ENCODE results near the gene CDH23.

CDH23 gene

DNA sequence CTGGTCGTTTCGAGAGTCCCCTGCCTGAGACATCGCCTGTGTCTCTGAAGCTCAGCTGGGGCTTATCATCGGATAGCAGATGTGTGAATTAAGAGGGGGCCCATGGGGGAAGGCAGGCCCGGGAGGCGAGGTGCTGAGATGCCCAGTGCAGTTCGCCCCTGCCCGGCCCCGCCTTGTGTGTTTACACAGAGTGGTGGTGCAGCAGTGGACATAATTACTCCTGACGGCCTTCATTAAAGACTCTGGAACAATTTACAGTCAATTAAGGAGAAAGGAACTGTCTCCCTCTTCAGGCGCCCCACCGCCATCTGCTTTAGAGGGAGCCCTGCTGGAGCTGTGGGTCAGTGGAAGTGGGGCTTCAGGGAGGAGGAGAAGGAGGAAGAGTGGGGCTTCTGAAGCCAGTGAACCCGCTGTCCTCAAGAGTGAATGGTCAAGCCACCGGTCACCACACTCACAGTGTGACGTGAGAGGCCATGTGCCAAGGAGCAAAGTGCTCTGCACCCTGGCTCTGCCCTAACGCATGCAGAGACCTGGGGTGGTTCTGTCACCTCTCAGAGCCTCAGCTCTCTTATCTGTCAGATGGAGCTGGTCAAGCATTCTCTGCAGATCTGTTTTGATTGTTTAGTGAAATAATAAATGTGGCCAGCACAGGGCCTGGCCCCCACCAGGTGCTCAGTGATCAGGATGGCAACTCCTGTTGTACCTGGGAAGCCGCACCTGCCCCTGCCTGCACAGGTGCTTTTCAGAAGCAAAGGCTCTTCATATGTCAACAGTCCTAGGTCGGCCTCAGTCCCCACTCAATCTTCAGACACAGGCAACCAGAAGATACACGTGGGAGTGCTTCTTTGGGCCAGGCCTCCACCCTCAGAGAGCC lies 65.6 kb downstream of the CDH23 start:
- CTCF ChIA-PET = no interaction called here
- no peak for DNase-seq (ENCODE audit: extremely low spot score)
- POLR2A ChIA-PET = no interaction called here
- no peak for TF ChIP-seq L3MBTL2 (conservative IDR thresholded peaks at IDR 0.05)
- TF ChIP-seq HDGF (IDR thresholded peaks at IDR 0.05; ENCODE audit: borderline replicate concordance) = no peak
- TF ChIP-seq FOXA1 (IDR thresholded peaks at IDR 0.05) = no peak
- no peak for TF ChIP-seq SUZ12 (IDR thresholded peaks at IDR 0.05)
- TF ChIP-seq ARNT (IDR thresholded peaks at IDR 0.05) = no peak
- no peak for TF ChIP-seq NFRKB (IDR thresholded peaks at IDR 0.05)
- no peak for TF ChIP-seq SP1 (IDR thresholded peaks at IDR 0.05)
- TF ChIP-seq BHLHE40 (IDR thresholded peaks at IDR 0.05; ENCODE audit: borderline replicate concordance) = no peak
- TF ChIP-seq, protein P1, sequence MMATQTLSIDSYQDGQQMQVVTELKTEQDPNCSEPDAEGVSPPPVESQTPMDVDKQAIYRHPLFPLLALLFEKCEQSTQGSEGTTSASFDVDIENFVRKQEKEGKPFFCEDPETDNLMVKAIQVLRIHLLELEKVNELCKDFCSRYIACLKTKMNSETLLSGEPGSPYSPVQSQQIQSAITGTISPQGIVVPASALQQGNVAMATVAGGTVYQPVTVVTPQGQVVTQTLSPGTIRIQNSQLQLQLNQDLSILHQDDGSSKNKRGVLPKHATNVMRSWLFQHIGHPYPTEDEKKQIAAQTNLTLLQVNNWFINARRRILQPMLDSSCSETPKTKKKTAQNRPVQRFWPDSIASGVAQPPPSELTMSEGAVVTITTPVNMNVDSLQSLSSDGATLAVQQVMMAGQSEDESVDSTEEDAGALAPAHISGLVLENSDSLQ (IDR thresholded peaks at IDR 0.05) = no peak
- no peak for TF ChIP-seq FOXM1 (IDR thresholded peaks at IDR 0.05; ENCODE audit: borderline replicate concordance)
- no peak for TF ChIP-seq CTBP1 (IDR thresholded peaks at IDR 0.05; ENCODE audit: borderline replicate concordance)
- no peak for TF ChIP-seq FOXK2 (IDR thresholded peaks at IDR 0.05)
- TF ChIP-seq ELF4 (IDR thresholded peaks at IDR 0.05) = no peak

DNA sequence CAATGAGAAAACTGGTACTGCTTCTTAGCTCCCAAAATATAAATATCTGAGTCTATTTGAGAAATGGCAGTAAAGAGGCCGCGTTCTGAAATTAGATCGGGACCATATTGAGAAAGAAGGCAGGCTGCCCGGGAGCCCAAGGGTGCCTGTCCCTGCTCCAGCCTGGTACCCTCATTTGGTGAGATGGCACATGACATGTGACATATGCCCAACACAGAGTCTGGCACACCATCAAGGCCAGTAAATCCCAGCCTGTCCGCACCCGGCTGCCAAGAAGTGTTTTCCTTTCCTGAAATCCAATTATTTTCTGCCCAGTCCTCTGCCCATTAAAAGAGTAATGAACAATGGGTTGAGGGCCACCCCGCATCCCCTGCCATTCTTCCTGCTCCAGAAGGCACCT lies 66.4 kb downstream of the CDH23 start:
- DNase-seq (ENCODE audit: extremely low spot score) = no peak
- TF ChIP-seq, protein P1 (IDR thresholded peaks at IDR 0.05) = no peak
- TF ChIP-seq FOXM1 (IDR thresholded peaks at IDR 0.05; ENCODE audit: borderline replicate concordance) (no peak), ARNT (IDR thresholded peaks at IDR 0.05) (no peak), FOXA1 (IDR thresholded peaks at IDR 0.05) (no peak), SP1 (IDR thresholded peaks at IDR 0.05) (no peak), BHLHE40 (IDR thresholded peaks at IDR 0.05; ENCODE audit: borderline replicate concordance) (no peak), ELF4 (IDR thresholded peaks at IDR 0.05) (no peak), SUZ12 (IDR thresholded peaks at IDR 0.05) (no peak), ZNF384 (IDR thresholded peaks at IDR 0.05) (no peak), LEF1 (IDR thresholded peaks at IDR 0.05; ENCODE audit: borderline replicate concordance) (no peak), TARDBP (IDR thresholded peaks at IDR 0.05) (no peak), CTBP1 (IDR thresholded peaks at IDR 0.05; ENCODE audit: borderline replicate concordance) (no peak), HDGF (IDR thresholded peaks at IDR 0.05; ENCODE audit: borderline replicate concordance) (no peak), L3MBTL2 (conservative IDR thresholded peaks at IDR 0.05) (no peak), NFRKB (IDR thresholded peaks at IDR 0.05) (no peak), FOXK2 (IDR thresholded peaks at IDR 0.05) (no peak)
- ChIA-PET CTCF (no interaction called here), POLR2A (no interaction called here)

DNA sequence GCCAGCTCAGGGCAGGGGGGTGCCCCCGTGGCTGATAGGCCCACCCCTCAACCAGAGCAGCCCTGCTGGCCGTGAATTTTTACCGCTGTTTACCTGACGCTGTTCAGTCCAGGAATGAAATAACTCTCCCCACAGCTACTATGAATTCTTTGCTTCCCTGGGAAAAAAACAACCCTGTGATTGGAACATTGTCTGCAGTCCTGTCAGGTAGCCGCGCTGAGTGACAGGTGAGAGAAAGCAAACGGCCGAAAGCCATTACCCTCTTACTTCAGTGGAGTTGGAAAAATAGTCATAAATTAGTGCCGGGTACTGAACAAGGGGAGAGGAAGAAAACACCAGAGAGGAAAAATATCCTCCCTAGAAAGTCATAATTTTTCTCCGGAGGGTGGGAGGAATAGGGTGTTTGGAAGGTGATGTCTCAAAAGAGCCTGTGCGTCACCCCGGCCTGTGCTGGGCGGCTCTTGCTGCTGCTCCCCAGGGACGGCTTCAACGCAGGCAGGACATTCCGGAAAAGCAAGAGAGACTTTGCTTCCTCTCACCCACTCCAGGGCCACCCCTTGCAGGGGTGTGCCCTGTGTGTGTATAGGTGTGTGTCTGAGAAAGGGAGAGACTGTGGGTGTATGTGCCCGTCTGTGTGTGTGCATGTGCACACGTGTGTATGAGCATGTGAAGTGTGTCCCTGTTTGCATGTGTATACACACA lies 69.0 kb downstream of the CDH23 start:
- no peak for TF ChIP-seq SUZ12 (IDR thresholded peaks at IDR 0.05)
- TF ChIP-seq, protein P1 (IDR thresholded peaks at IDR 0.05) = peak; percentile 26; the same call in 1 of the 2 replicates
- ChIA-PET CTCF (interaction anchor here (0.8 kb wide), 1 partner anchor 104 kb away, joined by 3 read pairs; no protein-coding TSS in a partner anchor), POLR2A (no interaction called here)
- DNase-seq (ENCODE audit: extremely low spot score) = no peak

DNA sequence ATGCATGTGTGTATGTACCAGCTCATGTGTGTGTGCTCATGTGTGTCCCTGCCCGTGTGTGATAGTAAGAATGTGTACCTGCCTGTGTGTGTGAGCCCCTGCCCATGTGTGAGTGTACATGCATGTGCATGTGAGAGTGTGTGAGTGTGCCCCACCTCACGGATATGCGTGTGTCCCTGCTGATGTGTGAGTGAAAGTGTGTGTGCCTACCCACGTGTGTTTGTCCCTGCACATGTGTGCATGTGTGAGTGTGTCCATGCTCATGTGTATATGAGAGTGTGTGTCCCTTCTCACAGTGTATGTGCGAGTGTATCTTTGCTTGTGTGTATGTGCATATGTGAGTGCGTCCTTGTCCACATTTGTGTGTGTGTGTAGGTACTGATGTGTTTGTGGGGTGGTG lies 69.6 kb downstream of the CDH23 start:
- POLR2A ChIA-PET = no interaction called here

DNA sequence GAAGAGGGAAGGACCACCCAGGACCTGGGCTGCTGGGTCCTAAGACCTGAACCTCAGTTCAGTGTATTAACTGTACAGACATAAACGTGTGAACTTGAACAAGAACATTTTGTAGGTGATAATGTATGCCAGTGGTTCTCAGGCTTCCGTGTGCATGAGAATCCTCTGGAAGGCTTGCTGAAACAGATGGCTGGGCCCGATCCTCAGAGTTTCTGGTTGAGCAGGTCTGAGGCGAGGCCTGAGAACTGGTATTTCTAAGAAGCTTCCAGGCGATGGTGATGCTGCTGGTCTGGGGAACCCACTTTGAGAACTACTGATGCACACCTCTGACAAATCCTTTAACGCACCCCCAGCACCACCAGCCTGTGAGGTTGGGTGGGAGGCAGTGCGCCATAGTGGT lies 70.4 kb downstream of the CDH23 start:
- TF ChIP-seq CTBP1 (IDR thresholded peaks at IDR 0.05; ENCODE audit: borderline replicate concordance) = no peak
- no peak for TF ChIP-seq ZNF384 (IDR thresholded peaks at IDR 0.05)
- no peak for TF ChIP-seq NFRKB (IDR thresholded peaks at IDR 0.05)
- TF ChIP-seq HDGF (IDR thresholded peaks at IDR 0.05; ENCODE audit: borderline replicate concordance) = no peak
- TF ChIP-seq FOXA1 (IDR thresholded peaks at IDR 0.05) = no peak
- no peak for TF ChIP-seq ARNT (IDR thresholded peaks at IDR 0.05)
- no peak for TF ChIP-seq L3MBTL2 (conservative IDR thresholded peaks at IDR 0.05)
- TF ChIP-seq BHLHE40 (IDR thresholded peaks at IDR 0.05; ENCODE audit: borderline replicate concordance) = no peak
- no peak for TF ChIP-seq LEF1 (IDR thresholded peaks at IDR 0.05; ENCODE audit: borderline replicate concordance)
- TF ChIP-seq SUZ12 (IDR thresholded peaks at IDR 0.05) = no peak
- CTCF ChIA-PET = no interaction called here
- POLR2A ChIA-PET = no interaction called here
- no peak for DNase-seq (ENCODE audit: extremely low spot score)

More for the DNA sequence above, 69.6 kb downstream of the CDH23 start:
- DNase-seq (ENCODE audit: extremely low spot score) = no peak
- CTCF ChIA-PET = no interaction called here
- TF ChIP-seq FOXM1 (IDR thresholded peaks at IDR 0.05; ENCODE audit: borderline replicate concordance) (no peak), FOXK2 (IDR thresholded peaks at IDR 0.05) (no peak), ARNT (IDR thresholded peaks at IDR 0.05) (no peak), HDGF (IDR thresholded peaks at IDR 0.05; ENCODE audit: borderline replicate concordance) (no peak), LEF1 (IDR thresholded peaks at IDR 0.05; ENCODE audit: borderline replicate concordance) (no peak), NFRKB (IDR thresholded peaks at IDR 0.05) (no peak), ELF4 (IDR thresholded peaks at IDR 0.05) (no peak), SP1 (IDR thresholded peaks at IDR 0.05) (no peak), ZNF384 (IDR thresholded peaks at IDR 0.05) (no peak), SUZ12 (IDR thresholded peaks at IDR 0.05) (no peak), BHLHE40 (IDR thresholded peaks at IDR 0.05; ENCODE audit: borderline replicate concordance) (no peak), L3MBTL2 (conservative IDR thresholded peaks at IDR 0.05) (no peak), TARDBP (IDR thresholded peaks at IDR 0.05) (no peak), FOXA1 (IDR thresholded peaks at IDR 0.05) (no peak), CTBP1 (IDR thresholded peaks at IDR 0.05; ENCODE audit: borderline replicate concordance) (no peak)
- TF ChIP-seq, protein P1 (IDR thresholded peaks at IDR 0.05) = no peak

Data from HEK293T (cell line).